IMR-90 (cell line): ENCODE measurements around the gene DDX19B. TPM values are rescaled to one million over a fixed set of nuclear protein-coding genes. Genes with fewer than 3 reads are reported as not detected.

Source experiments
- ATAC-seq: fragments of 200-7000 bp; cut with Tn5 transposase; 2 replicates; pipeline ENCODE4 v1.9.1; 2020; ENCODE audit warnings: low read depth, mild to moderate bottlenecking, moderate library complexity
- BruUV-seq: library from RNA; stranded (reverse); fragments of 400-500 nt; replicated peaks from 2 replicates; lab custom pipeline; 2021; lab: Mats Ljungman, UMichigan
- CTCF ChIA-PET: fragments of 300-600 bp; formaldehyde crosslinking; extraction: SDS; loops from one replicate; lab custom pipeline; 2021; ENCODE audit warnings: antibody characterized with exemption; lab: Yijun Ruan, JAX
- POLR2A ChIA-PET: fragments of 300-600 bp; sonication (Branson Sonifier 250); formaldehyde crosslinking; loops from one replicate; lab custom pipeline; 2022; ENCODE audit warnings: antibody characterized with exemption; ENCODE audit not compliant: unreplicated experiment; lab: Charles Lee
- DNase-seq: peaks from one replicate; pipeline ENCODE4 v3.0.0; 2013
- H2AFZ ChIP-seq: replicated peaks from 2 replicates; pipeline ENCODE3; 2013; ENCODE audit warnings: low read length, mild to moderate bottlenecking; ENCODE audit not compliant: poor library complexity
- H2AK5ac ChIP-seq: 2 replicates; pipeline ENCODE4 v1.6.1; 2013; ENCODE audit warnings: low read depth, low read length, inconsistent platforms
- H2AK9ac ChIP-seq: replicated peaks from 2 replicates; pipeline ENCODE3; 2013; ENCODE audit warnings: mild to moderate bottlenecking, low read depth, low read length, moderate library complexity; ENCODE audit not compliant: poor library complexity
- H2BK120ac ChIP-seq: 2 replicates; pipeline ENCODE4 v1.6.1; 2013; ENCODE audit warnings: low read depth, low read length, inconsistent platforms
- H2BK15ac ChIP-seq: 3 replicates; pipeline ENCODE4 v1.6.1; 2013; ENCODE audit warnings: low read depth, low read length, inconsistent platforms
- H2BK20ac ChIP-seq: 2 replicates; pipeline ENCODE4 v1.6.1; 2013; ENCODE audit warnings: low read depth, mild to moderate bottlenecking, inconsistent platforms, low read length, moderate library complexity
- H2BK5ac ChIP-seq: 2 replicates; pipeline ENCODE4 v1.6.1; 2013; ENCODE audit warnings: mild to moderate bottlenecking, low read depth, low read length, inconsistent platforms; ENCODE audit not compliant: poor library complexity, severe bottlenecking
- H3K14ac ChIP-seq: replicated peaks from 2 replicates; pipeline ENCODE4 v1.6.1; 2013; ENCODE audit warnings: low read depth, low read length, inconsistent platforms
- H3K18ac ChIP-seq: 2 replicates; pipeline ENCODE4 v1.6.1; 2013; ENCODE audit warnings: low read depth, low read length, control low read depth
- H3K23ac ChIP-seq: 2 replicates; pipeline ENCODE4 v1.6.1; 2013; ENCODE audit warnings: low read depth, low read length, inconsistent platforms
- H3K27ac ChIP-seq: 2 replicates; pipeline ENCODE4 v1.5.1; 2013; ENCODE audit warnings: mild to moderate bottlenecking, control low read depth, low read length; ENCODE audit not compliant: insufficient read depth
- H3K27me3 ChIP-seq: 2 replicates; pipeline ENCODE4 v1.6.1; 2013; ENCODE audit warnings: low read length; ENCODE audit not compliant: control insufficient read depth, insufficient read depth
- H3K36me3 ChIP-seq: 2 replicates; pipeline ENCODE4 v1.6.1; 2013; ENCODE audit warnings: low read length, mixed read lengths; ENCODE audit not compliant: control insufficient read depth, insufficient read depth
- H3K4ac ChIP-seq: 2 replicates; pipeline ENCODE4 v1.6.1; 2013; ENCODE audit warnings: low read depth, low read length, inconsistent platforms
- H3K4me1 ChIP-seq: 2 replicates; pipeline ENCODE4 v1.6.1; 2013; ENCODE audit warnings: low read length, mixed read lengths; ENCODE audit not compliant: control insufficient read depth, insufficient read depth
- H3K4me2 ChIP-seq: 2 replicates; pipeline ENCODE4 v1.6.1; 2013; ENCODE audit warnings: low read depth, mild to moderate bottlenecking, control low read depth, low read length, moderate library complexity
- H3K4me3 ChIP-seq: 2 replicates; pipeline ENCODE4 v1.5.1; 2013; ENCODE audit warnings: low read depth, mild to moderate bottlenecking, control low read depth, low read length, moderate library complexity; ENCODE audit not compliant: insufficient read depth
- H3K56ac ChIP-seq: 2 replicates; pipeline ENCODE4 v1.6.1; 2013; ENCODE audit warnings: low read length, inconsistent platforms; ENCODE audit not compliant: insufficient read depth; ENCODE audit errors: extremely low read depth
- H3K79me1 ChIP-seq, 2 experiments: 2 replicates each; pipeline ENCODE4 v1.6.1; 2013; ENCODE audit warnings: low read length in 2 of 2, inconsistent platforms in 1 of 2, low read depth in 1 of 2
- H3K9ac ChIP-seq: 2 replicates; pipeline ENCODE4 v1.6.1; 2013; ENCODE audit warnings: low read depth, low read length, control low read depth
- H3K9me1 ChIP-seq: 2 replicates; pipeline ENCODE4 v1.6.1; 2013; ENCODE audit warnings: low read length, inconsistent platforms; ENCODE audit not compliant: insufficient read depth
- H3K9me3 ChIP-seq: 2 replicates; pipeline ENCODE4 v1.6.1; 2013; ENCODE audit warnings: low read length; ENCODE audit not compliant: control insufficient read depth, insufficient read depth
- H4K20me1 ChIP-seq: 2 replicates; pipeline ENCODE4 v1.6.1; 2013; ENCODE audit warnings: low read length, inconsistent platforms; ENCODE audit not compliant: insufficient read depth
- H4K5ac ChIP-seq: 2 replicates; pipeline ENCODE4 v1.6.1; 2013; ENCODE audit warnings: mild to moderate bottlenecking, low read depth, low read length, control low read depth
- H4K8ac ChIP-seq, 2 experiments: 2 replicates each; pipeline ENCODE4 v1.6.1; 2013; ENCODE audit warnings: low read depth in 2 of 2, low read length in 2 of 2, control low read depth in 1 of 2, inconsistent platforms in 1 of 2
- H4K91ac ChIP-seq: 2 replicates; pipeline ENCODE4 v1.6.1; 2013; ENCODE audit warnings: low read depth, low read length, inconsistent platforms; ENCODE audit not compliant: insufficient read depth
- WGBS, 2 experiments: methylation state at CpG; one replicate each; pipeline versions ENCODE4 v1.1.5 to v1.1.7; 2013; ENCODE audit warnings: missing lambda C conversion rate in 2 of 2; ENCODE audit not compliant: insufficient read length in 1 of 2; ENCODE audit errors: extremely low coverage in 2 of 2; 5-methylcytosine and 5-hydroxymethylcytosine counted together
- dilution Hi-C: fragments of 300-500 bp; cut with HindIII; formaldehyde crosslinking; loops from one replicate; pipeline ENCODE4 v1.14.3; 2018; ENCODE audit warnings: low sequenced_read_pairs; ENCODE audit not compliant: unreplicated experiment
- in situ Hi-C: fragments of 300-500 bp; cut with MboI; formaldehyde crosslinking; loops from 3 replicates; pipeline ENCODE4 v1.14.3; 2019; ENCODE audit warnings: low sequenced_read_pairs, inconsistent platforms, mixed read lengths
- intact Hi-C: fragments of 100-400 bp; cut with micrococcal nuclease; formaldehyde crosslinking; loops from 2 replicates; pipeline ENCODE4 v1.10.0; 2022
- polyA plus RNA-seq, 3 experiments: library from polyadenylated mRNA; depleted of rRNA; stranded (reverse); fragments of >200 nt; gene quantifications; 2 replicates each; pipeline ENCODE4 v1.2.3, GENCODE V29; 2012; ENCODE audit warnings: low replicate concordance in 1 of 3
- total RNA-seq: library from RNA; depleted of rRNA; stranded (reverse); fragments of >200 nt; gene quantifications from 2 replicates; pipeline ENCODE4 v1.2.3, GENCODE V29; 2012
- TF ChIP-seq, protein P1 (sequence below): conservative IDR thresholded peaks from 2 replicates; pipeline ENCODE4 v1.5.1; 2012; ENCODE audit warnings: mild to moderate bottlenecking, low read depth, low read length, improper control_type of control experiment

Gene DDX19B
- total and polyA plus RNA-seq, 2 of the 4 experiments (the other 2 are of a cell fraction), result 33.3 to 41.0 TPM

DNA sequence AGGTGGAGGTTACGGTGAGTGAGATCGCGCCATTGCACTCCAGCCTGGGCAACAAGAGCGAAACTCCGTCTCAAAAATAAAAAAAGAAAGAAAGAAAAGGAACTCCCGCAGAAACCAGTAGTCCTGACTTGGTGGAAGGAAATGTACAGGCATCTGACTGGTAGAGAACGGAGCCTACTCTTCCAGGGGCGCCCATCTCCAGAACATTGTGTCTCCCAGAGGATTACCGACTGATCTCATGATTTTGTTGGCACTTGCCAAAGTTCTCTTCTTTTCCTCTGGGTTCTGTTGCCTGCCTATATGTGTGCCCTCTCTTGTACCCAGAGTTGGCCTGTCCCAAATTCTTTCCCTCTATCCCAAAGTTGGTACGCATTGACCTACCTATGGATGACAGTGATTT is 71.9 kb downstream of the DDX19B start:
- TF ChIP-seq, protein P1, sequence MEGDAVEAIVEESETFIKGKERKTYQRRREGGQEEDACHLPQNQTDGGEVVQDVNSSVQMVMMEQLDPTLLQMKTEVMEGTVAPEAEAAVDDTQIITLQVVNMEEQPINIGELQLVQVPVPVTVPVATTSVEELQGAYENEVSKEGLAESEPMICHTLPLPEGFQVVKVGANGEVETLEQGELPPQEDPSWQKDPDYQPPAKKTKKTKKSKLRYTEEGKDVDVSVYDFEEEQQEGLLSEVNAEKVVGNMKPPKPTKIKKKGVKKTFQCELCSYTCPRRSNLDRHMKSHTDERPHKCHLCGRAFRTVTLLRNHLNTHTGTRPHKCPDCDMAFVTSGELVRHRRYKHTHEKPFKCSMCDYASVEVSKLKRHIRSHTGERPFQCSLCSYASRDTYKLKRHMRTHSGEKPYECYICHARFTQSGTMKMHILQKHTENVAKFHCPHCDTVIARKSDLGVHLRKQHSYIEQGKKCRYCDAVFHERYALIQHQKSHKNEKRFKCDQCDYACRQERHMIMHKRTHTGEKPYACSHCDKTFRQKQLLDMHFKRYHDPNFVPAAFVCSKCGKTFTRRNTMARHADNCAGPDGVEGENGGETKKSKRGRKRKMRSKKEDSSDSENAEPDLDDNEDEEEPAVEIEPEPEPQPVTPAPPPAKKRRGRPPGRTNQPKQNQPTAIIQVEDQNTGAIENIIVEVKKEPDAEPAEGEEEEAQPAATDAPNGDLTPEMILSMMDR, result no peak
- Histone ChIP-seq H3K4me1 (no peaks in the 10 kb centered on the region), H3K9ac (no peak overlapping the region), H4K5ac (no peak overlapping the region), H3K27ac (no peak overlapping the region), H2BK120ac (no peak overlapping the region), H3K14ac (no peak overlapping the region), H2AK5ac (no peak overlapping the region), H3K4me3 (no peak overlapping the region), H3K9me3 (no peaks in the 10 kb centered on the region), H3K79me1 (peaks cover 2 to 7% of the 10 kb centered on the region in 2 experiments; a peak in 2 of 4 replicates), H2BK20ac (no peak overlapping the region), H4K20me1 (no peaks in the 10 kb centered on the region), H3K36me3 (peaks cover 52% of the 10 kb centered on the region), H2BK5ac (no peak overlapping the region), H2BK15ac (no peak overlapping the region), H3K4ac (no peak overlapping the region), H3K4me2 (no peak overlapping the region), H2AK9ac (no peak overlapping the region), H4K91ac (no peak overlapping the region), H4K8ac (no peak overlapping the region), H3K18ac (no peak overlapping the region), H3K27me3 (no peaks in the 10 kb centered on the region), H3K56ac (no peak overlapping the region), H3K23ac (no peak overlapping the region), H2AFZ (no peak overlapping the region), H3K9me1 (no peaks in the 10 kb centered on the region)
- in situ Hi-C loops (loop anchor here (5.0 kb wide), 1 partner anchor 276 kb away; the partner anchor contains the start of gene IL34), intact Hi-C loops (no loop called here), dilution Hi-C loops (no loop called here)
- CTCF ChIA-PET, result no interaction called here
- POLR2A ChIA-PET, result no interaction called here
- 100% methylated on average over 1 of the region's 10 CpGs; no CpG with 5 or more reads in 1 of the 2 experiments for WGBS, 2 experiments
- ATAC-seq, result no peak
- DNase-seq, result no peak
- no TSS peak for BruUV-seq
